GM20000 (cell line): Measurements from ENCODE around the gene IFFO2.
"Not testable (repeated sequence)": the region's sequence is repeated elsewhere in the genome, so short reads cannot be mapped to it uniquely, and the experiment has no call there.

Source experiments
- DNase-seq: peaks from one replicate; pipeline ENCODE4 v3.0.0; 2012; ENCODE audit warnings: low spot score
- TF ChIP-seq, protein P1 (sequence below): IDR thresholded peaks from 2 replicates; pipeline ENCODE4 v1.5.1; 2012; ENCODE audit warnings: mild to moderate bottlenecking, control low read depth; ENCODE audit errors: extremely low read depth, missing control alignments

Gene IFFO2

DNA sequence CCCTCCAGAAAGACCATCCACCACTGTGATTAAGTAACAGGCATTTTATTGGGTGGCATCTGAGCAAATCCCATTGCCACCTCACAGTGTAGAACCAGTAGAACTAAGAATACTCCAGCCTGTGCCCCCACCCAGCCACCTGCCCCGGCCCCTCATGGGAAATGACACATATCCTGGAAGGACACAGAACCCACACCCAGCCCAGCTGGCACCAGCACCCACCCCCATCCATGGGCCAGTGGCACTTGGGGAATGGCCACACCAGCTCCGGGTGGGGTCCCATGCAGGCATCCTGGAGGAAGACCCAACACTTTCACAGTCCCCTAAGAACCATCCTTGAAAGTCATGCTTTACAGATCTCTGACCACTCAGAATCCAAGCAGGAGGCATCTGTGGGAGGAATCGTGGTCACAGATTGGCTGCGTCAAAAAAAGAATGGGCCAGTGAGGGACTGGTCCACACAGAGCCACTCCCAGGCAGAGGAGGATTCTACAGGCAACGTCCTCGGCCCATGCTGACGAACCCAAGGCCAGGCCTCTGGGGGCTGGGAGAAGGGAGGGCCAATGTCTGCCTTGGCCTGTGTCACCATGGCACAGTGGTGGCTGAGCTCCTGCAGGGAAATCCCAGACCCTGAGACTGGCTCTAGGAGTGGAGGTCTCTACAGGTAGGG, 84.9 kb downstream of the IFFO2 start:
- DNase-seq, result no peak
- TF ChIP-seq, protein P1, sequence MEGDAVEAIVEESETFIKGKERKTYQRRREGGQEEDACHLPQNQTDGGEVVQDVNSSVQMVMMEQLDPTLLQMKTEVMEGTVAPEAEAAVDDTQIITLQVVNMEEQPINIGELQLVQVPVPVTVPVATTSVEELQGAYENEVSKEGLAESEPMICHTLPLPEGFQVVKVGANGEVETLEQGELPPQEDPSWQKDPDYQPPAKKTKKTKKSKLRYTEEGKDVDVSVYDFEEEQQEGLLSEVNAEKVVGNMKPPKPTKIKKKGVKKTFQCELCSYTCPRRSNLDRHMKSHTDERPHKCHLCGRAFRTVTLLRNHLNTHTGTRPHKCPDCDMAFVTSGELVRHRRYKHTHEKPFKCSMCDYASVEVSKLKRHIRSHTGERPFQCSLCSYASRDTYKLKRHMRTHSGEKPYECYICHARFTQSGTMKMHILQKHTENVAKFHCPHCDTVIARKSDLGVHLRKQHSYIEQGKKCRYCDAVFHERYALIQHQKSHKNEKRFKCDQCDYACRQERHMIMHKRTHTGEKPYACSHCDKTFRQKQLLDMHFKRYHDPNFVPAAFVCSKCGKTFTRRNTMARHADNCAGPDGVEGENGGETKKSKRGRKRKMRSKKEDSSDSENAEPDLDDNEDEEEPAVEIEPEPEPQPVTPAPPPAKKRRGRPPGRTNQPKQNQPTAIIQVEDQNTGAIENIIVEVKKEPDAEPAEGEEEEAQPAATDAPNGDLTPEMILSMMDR, result no peak

DNA sequence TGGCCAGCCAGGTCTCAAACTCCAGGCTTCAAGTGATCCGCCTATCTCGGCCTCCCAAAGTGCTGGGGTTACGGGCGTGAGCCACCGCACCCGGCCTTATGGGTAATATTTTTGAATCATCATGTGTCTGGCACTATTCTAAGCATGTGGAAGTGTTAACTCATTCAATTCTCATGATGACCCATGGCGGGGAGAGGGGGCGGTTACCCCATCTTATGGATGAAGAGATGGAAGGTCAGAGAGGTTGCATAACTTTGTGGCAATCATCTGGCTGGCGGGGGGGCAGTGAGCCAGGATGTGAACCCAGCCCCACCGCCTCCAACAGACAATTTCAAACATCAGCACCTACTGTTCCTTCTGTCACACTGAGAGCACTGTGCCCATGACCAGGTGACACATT, 85.5 kb downstream of the IFFO2 start:
- DNase-seq, result no peak
- TF ChIP-seq, protein P1, result no peak

DNA sequence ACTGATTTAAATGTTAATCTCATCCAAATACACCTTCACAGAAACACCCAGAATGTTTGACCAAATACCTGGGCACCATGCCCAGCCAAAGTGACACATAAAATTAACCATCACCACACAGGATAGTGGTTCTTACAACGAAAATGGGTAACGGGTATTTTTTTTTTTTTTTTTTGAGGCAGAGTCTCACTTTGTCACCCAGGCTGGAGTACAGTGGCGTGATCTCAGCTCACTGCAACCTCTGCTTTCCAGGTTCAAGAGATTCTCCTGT, 85.9 kb downstream of the IFFO2 start:
- DNase-seq, result not testable (repeated sequence)

DNA sequence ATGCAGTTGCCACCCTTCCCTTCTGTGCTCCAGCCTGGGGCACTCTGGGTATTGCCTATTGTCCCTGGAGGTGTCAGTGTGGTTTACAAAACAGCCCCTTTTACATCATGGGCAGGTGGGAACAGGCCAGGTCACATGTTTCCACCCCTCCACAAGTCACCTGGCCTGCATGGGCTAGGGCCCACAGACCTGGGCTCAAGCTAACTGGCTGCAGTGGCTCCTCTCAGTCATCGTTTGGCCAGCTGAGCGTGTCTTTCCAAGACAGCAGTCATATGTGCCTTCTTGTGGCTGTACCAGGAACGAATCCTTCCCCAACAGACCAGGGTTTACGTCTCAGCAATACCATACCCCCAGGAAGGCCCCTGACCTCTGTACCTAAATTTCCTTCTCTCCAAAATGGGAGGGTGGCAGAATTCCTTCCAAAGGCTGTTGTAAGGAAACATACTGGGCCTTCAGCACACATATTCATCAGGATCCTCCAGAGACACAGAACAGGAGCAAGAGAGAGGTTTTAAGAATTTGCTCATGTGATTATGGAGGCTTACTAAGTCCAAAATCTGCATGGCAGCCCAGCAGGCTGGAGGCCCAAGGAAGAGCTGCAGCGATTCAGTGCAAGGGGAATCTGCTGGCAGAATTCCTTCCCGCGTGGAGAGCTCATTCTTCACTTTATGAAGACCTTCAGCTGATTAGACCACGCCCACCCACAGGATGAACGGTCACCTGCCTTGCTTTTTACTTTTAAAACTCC, 86.5 kb downstream of the IFFO2 start:
- TF ChIP-seq, protein P1, result no peak

DNA sequence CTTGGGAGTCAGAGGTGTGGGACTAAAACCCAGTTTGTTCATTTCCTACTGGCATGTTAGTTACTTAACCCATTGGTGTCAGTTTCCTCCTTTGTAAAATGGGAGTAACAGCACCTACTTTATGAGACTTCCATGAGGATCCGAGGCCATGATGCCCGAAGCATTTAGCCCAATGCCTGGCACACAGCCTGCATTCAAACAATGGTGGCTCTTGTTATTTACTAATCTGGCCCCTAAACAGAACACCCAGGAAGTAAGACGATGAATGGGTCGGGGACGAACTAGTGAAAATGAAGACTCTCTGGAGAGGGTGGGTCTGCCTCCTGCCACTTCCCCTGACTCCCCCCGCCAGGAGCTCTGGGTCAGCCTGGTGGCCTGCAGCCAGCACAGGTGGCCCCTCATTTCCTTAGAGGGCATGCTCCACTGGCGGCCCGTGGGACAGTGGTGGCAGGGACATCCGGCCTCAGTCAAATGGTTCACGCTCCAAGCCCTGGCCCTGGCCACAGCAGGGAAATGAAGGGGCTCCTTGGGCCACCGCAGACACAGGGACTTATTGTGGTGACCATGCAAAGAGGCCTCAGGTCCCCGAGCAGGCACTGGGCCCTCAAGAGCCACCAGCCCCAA, 87.6 kb downstream of the IFFO2 start:
- DNase-seq, result no peak
- TF ChIP-seq, protein P1, result no peak

More for the DNA sequence above, 86.5 kb downstream of the IFFO2 start:
- DNase-seq, result no peak

DNA sequence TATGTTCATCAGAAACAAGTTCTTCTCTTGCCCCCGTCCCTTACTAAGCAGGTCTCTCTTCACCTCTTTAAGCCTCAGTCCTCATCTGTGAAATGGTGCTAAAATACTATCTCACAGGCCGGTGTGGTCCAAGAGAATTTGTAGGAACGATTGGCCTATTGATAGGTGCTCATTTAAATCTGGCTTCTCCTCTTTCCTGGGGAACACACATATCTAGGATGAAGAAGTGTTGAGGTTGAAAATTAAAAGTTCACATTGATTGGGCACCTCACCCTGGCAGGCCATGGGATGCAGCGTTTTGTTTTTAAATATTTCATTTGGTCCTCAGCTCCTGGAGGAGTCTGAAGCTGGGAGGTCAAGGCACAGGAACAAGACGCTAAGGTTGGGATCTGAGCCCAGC, 88.1 kb downstream of the IFFO2 start:
- TF ChIP-seq, protein P1, result no peak
- no peak for DNase-seq

DNA sequence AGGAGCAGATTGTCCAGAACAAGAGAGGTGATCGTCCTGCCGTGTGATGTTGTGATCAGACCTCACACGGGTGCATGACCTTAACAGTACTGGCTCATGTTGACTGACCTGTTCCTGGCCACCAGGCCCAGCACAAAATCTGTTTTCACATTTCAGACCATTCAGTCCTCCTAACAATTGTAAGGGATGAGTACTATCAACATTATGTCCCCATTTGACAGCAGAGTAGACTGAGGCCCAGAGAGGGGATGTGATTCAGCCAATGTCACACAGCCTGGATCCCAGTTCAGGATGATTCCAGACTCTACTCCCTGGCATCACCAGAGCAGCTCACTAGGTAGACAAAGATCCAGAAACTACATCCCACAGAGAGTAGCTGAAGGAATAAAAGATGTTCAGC, 89.6 kb downstream of the IFFO2 start:
- DNase-seq, result no peak
- TF ChIP-seq, protein P1, result no peak
